Muscle of back (tissue), 11 donors: ENCODE measurements around the gene ANKS3. TPM values are rescaled to one million over a fixed set of nuclear protein-coding genes. Genes with fewer than 3 reads are reported as not detected.
"Not testable (repeated sequence)": the region's sequence is repeated elsewhere in the genome, so short reads cannot be mapped to it uniquely, and the experiment has no call there.

Experiments
- DNase-seq, 3 donors: peaks; one replicate each; pipeline versions ENCODE4 v3.0.0 to v3.0.0-alpha.2; 2013
- polyA plus RNA-seq, 10 donors: library from polyadenylated mRNA; unstranded; fragments of 120-200 nt; gene quantifications; one replicate each; pipeline ENCODE4 v1.2.1, GENCODE V29; 2013; ENCODE audit not compliant: insufficient read length in 10 of 10

The ANKS3 gene
- polyA plus RNA-seq, 10 donors = 9.7 to 22.3 (median 13.8) TPM

DNA sequence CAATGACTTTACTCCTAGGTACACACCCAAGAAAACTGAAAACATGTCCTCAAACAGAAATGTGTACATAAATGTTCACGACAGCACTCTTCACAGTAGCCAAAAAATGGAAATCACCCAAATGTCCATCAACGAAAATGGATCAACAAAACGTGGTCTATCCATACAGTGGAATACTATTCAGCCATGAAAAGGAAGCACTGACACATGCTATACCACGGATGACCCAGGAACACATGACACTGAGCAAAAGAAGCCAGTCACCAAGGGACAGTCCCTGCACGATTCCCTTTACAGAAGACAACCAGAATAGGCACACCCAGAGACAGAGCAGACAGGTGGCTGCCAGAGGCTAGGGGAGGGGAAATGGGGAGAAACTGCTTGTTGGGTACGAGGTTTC, 21.6 kb upstream of the ANKS3 start:
- DNase-seq = no peak

DNA sequence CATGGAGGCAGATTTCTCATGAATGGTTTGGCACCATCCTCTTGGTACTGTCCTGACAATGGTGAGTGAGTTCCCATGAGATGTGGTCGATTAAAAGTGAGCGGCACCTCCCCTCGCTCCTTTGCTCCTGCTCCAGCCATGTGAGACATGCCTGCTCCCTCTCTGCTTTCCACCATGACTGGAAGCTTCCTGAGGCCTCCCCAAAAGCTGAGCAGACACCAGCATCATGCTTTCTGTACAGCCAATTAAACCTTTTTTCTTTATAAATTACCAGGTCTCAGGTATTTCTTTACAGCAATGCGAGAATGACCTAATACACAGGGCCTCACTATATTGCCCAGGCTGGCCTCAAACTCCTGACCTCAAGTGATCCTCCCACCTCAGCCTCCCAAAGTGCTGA, 20.8 kb upstream of the ANKS3 start:
- DNase-seq = no peak

- DNase-seq = no peak
Observed at GRCh38 chr16:4753227-4753626, 19.2 kb upstream of the ANKS3 start.

DNA sequence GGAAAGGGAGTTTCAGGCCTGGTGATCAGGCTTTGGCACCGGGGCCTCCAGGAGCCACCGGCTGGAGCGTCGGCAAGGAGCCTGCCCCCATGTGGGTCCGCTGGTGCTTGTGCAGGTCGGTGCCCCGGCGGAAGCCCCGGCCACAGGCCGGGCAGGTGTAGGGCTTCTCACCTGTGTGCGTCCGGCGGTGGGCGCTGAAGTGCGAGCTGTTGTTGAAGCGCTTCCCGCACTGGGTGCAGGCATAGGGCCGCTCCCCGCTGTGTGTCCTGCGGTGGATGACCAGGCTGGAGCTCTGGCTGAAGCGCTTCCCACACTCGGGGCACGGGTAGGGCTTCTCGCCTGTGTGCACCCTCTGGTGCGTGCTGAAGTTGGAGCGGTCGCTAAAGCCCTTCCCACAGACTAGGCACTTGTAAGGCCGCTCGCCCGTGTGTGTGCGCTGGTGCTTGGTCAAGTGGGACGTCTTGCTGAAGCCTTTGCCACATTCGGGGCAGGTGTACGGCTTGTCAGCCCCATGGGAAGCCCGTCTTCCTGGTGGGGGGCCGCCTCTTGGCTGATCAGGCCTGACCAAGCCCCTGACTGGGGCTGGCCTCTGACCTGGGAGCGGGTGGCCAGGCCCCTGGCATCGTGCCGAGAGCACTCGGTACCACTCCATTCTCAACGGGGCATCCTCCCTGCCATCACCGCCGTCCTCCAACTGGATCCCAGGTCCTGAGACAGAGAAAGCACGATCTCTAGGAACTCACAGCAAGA, 18.5 kb upstream of the ANKS3 start:
- no peak for DNase-seq

DNA sequence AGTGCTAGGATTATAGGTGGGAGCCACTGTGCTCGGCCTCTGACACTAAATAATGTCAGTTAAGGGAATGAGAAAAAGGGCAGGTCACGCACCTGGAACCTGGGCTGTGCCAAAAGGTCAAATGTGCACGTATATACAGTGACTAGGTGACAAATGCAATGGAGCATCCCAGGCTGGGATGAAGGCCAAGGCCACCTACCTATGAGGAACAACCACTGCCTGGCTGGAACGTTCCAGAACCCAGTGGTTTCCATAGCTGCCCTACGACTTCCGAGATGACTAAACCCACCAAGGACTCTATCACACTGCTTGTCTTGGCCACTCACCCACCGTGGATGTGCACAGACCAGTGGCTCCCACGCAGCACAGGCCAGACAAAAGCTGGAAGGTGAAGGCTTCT, 16.8 kb upstream of the ANKS3 start:
- DNase-seq = no peak

GRCh38 chr16:4749700-4750257, 15.7 kb upstream of the ANKS3 start:
- no peak for DNase-seq

- no peak for DNase-seq
Observed at GRCh38 chr16:4748682-4749411, 14.8 kb upstream of the ANKS3 start.

DNA sequence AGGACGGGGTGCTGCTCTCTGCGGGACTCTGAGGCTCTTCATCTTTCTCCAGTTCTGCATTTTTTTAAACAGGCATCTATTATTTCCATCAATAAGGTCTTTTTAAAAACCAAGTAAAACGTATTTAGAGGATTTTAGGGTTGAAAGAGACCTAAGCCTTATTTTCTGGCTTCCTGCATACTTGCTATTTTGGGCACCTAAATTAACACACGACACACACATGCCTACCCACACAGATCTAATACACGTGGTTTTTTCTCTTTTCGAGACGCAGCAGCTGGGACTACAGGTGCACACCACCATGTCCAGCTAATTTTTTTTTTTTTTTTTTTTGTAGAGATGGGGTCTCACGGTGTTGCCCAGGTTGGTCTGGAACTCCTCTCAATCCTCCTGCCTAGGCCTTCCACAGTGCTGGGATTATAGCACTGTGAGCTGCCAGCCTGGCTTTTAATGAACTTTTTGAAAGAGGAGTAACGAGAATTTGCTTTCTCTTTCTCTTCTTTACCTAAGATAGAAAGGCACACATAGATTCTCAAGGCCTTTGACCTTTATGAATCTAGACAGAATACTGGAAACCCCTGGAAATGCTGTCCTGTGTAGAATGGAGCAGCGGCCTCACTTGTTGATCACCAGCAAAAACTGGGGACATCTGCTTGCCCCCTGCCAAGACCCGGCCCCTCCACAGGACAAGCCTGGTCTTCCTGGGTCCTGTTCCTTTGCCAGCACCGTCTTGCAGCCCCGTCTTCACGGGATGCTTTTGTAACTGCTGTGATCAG, 14.0 kb upstream of the ANKS3 start:
- no peak for DNase-seq

DNA sequence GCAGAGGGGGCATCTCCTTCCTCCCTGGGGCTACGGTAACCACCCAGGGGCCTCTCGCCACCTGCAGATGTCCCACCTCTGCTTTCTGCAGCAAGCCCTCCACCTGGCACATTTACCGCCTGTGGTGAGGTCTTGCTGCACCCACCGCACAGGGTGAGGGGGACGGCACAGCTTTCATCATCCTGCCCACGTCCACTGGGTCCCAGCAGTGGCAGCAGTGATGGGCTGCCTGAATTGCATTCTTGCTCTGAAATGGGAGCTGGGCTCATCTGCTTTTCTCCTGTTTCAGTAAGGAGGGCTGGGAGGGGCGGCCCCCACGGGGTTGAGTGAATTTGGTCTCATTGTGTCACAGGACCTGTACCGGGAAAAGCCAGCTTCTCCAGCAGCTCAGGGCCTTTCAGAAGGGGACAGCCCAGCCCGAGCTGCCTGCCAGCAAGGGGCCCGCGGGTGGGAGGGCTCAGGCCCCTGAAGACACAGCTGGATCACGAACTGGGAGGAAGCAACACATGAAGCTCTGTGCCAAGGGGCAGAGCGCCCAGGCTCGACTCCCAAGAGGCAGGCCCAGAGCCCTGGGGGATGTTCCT, 13.0 kb upstream of the ANKS3 start:
- no peak for DNase-seq

- no peak for DNase-seq
Observed at GRCh38 chr16:4746215-4746614, 12.1 kb upstream of the ANKS3 start.

GRCh38 chr16:4745274-4745569, 11.2 kb upstream of the ANKS3 start:
- no peak for DNase-seq

GRCh38 chr16:4744555-4745273, 10.6 kb upstream of the ANKS3 start:
- no peak for DNase-seq

- DNase-seq = no peak
Observed at GRCh38 chr16:4743226-4743878, 9.3 kb upstream of the ANKS3 start.

DNA sequence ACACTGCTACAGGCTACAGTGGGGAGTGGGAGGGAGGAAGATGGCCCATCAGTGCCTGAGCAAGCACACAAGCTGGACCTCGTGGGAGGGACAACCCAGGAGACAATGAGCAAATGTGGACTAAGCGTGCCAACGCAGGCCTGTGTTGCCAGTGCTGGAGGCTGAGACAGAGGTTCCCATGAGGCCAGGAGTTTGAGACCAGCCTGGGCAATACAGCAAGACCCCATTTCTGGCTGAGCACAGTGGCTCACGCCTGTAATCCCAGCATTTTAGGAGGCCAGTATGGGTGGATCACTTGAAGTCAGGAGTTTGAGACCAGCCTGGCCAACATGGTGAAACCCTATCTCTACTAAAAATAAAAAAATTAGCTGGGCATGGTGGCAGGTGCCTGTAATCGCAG, 4.3 kb upstream of the ANKS3 start:
- not testable (repeated sequence) for DNase-seq

GRCh38 chr16:4737545-4737944, 3.5 kb upstream of the ANKS3 start:
- no peak for DNase-seq

DNA sequence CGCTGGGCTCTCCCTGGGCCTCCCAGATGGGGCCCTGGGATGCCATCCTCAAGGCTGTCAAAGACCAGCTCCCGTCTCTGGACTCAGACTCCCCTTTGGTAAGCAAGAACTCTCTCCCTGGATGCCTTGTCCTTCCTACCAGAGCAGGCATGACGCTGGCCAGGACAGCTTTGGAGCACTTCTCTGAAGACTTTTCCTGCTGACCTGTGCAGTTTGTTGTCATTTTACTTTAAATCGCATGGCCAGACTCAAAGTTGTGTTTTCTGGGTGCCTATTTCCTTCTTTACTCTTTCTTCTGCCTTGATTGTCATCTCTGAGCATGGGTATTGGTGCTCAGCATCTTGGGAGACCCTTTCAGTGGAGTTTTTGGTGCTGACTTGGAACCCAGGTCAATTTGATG, 2.5 kb upstream of the ANKS3 start:
- no peak for DNase-seq

DNA sequence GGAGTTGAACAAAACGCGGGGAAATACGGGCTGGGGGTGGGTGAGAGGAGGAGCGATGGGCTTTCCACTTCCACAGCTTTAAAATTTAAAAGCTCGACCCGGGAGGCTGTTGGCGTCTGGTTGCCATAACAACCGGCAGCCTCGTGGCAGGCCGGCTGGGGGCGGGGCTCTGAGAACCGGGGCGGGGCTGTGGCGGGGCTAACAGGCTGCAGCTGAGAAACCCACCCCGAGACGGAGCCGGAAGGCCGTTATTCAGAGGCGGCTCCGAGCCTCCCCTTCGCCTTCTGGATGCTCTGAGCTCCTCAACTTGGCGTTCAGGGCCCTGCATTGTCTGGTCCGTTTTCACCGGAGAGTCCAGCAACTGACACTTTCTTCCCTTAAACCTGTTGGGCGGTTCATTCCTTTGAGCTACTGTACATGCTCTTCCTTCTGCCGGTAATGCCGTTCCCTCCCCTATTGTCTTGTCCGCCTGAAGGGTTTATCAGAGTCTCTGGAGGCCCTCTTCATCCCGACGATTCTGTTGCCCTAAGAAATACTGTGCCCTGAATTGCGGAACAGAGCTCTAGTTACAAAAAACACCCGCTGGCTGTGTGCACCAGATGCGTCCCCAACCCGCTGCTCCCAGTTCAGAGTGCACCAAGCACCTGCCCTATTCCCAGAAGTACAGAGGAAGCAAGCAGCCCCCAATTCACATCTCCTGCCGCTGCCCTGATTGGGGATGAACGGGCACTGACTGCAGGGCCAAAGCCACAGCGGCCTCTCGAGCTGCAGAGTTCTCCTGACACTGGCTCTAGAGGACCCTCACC, 862 bp upstream of the ANKS3 start:
- peak; percentile 80 to 93 (median 88) for DNase-seq

GRCh38 chr16:4733747-4734062, 366 bp downstream of the ANKS3 start:
- DNase-seq = peak in 1 of 3 donors; percentile 16

GRCh38 chr16:4733211-4733742, 794 bp downstream of the ANKS3 start:
- no peak for DNase-seq

DNA sequence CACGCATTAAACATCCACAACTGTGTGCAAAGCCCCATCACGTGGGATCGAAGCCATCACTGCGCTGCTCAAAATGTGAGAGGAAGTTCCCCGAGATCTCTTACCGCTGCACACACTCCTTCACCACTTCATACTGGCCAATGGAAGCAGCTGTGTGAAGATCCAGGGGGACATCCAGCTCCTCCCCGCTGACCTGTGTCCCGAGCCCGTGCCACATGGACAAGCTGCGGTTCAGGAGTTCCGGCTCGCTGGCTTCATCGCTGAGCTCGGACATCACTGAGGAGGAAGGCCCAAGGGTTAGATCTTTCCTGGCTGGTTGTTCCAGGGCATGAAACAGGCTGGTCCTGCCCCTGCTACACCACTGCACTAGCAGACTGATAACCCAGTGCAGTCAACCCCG, 4.2 kb downstream of the ANKS3 start:
- no peak for DNase-seq
